HG03354 (cell line): Measurements from ENCODE around the gene ERBB4.

Experiments
- ATAC-seq: cut with Tn5 transposase; IDR thresholded peaks from one replicate; pipeline ENCODE4 v1.9.1; 2021; ENCODE audit warnings: mild to moderate bottlenecking; ENCODE audit not compliant: unreplicated experiment, poor library complexity, severe bottlenecking

The ERBB4 gene

DNA sequence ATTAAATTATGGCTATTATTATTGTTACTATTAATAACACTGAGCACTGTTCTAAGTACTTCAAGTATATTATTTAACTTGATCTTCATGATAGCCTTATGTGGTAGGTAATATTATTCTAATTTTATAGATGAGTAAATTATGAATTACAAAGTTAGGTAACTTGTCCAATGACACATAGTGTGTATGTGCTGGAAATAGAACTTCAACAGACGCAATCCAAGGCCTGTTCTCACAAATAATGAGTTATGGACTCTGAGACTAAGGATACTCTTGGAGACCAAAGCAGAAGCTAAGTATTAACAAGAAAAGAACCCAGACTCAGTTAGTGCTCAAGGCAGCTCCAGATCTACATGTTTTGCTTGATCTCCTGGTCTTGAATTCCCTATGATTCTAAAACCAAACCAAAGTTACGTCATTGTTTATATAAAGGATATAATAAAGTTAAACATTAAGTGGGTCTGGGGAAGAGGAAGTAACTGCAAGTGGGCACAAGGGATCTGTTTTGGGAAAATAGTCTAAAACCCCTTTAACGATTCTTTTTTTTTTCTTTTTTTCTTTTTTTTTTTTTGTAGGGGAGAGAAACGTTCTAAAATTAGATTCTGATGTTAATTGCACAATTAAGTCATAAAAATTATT is 211.3 kb downstream of the ERBB4 start:
- ATAC-seq = no peak

DNA sequence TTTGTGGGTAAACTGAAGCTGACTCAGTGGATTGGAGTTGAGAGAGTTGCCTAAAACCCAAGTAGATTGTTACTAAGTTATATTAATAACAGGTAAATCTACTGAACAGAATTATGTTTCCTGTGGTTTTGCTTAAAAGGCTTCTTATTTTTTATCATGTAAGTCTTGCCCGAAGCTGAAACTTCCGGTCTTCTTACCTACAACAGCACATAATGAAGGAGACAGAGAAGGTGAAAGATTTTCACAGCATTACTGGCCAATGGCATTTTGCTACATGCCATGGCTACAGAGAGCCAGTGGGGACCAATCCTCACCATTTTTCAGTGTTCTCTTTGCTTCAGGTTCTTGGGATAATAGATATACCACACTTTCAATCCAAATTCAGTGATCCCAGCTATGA is 220.0 kb downstream of the ERBB4 start:
- no peak for ATAC-seq

DNA sequence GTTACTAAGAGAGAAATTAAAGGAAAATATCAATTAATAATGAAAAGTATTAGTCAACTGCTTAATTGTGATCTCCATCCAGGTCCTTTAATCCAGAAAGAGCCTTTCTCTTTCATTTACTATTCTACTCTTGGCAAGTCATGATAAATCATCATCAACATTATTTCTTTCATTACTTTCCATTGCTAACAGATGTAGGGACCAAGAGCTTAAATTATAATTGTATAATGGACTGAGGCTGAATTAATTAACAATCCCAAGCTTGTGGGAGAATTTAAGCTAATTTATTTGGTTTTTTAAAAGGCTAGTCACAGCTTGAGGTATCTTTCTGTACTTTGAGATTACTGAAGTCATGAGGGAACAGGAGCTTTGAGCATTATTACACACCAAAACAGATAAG is 223.9 kb downstream of the ERBB4 start:
- no peak for ATAC-seq

DNA sequence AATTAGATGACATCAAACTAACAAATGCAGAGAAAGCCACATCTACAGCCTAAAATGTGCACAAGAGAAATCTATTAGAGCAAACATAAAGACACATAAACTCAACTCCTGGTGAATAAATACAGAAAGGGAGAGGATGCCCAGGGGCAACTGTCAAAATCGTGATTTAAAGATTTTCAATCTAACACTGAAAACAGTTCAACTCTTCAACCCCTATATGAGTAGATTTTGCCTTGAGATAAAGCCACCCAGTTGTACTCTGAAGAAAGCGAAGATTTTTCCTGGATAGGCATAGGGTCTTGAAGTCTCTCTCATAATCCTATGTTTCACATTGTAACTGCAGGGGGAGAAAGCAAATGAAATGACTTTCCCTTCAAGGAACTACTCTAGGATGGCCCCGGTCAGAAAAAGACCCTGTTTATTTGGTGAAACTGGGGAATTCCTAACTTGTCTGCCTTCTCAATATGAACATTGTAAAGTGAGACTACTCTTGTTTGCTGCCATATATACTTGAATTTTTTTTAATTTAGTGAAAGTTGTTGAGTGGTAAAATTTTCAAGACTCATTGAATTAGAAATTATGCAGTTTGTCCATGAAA is 226.7 kb downstream of the ERBB4 start:
- no peak for ATAC-seq

DNA sequence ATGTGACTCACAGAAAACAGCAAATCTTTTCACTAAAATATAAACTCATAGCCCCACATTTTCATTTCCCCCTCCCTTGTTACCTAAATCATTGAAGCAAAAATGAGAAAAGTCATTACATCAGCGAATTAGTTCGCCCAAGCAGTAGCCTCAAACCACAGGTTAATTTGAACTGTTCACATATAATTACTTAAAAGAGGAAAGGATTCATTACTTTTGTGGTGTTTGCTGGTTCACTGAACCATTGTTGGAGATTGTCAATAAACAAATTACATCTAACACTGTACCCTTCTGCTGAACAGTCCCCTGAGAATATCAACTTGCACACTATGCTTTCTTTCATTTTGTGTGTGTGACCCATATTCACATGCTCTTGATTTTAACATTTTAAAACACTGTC is 238.7 kb downstream of the ERBB4 start:
- no peak for ATAC-seq

DNA sequence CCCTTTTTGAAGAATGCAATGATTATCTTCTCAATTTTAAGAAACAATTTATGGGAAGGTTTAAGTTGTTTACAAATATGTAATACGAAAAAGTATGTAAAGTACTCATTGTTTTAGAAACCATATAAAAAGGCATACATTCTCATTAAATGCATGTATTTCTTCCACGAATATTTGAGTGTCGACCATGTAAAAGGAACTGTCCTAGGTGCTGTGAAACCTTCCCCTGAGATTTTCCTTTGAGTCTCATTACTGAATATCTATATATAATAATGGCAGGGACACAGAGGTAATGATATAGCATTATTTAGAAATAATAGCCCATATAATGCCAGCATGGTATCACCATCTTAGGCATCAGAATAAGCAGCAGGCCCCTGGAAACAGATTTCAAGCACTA is 239.3 kb downstream of the ERBB4 start:
- ATAC-seq = no peak

DNA sequence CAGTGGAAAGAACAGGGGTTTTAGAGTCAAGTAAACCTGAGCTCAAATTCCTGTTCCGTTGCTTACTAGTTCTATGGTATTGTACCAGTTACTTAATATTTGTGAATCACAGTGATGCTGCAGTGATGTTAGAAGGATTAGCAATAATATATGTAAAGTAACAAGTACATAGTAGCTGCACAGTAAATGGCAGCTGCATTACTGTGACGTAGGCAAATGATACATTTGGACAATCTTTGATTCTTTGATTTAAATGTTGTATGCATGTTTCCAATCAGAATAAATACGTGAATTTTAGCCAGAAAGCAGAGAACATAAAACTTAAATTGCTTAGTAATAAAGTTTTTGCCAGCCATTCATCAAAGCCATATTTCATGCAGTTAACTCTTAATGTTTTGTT is 243.0 kb downstream of the ERBB4 start:
- ATAC-seq = no peak

DNA sequence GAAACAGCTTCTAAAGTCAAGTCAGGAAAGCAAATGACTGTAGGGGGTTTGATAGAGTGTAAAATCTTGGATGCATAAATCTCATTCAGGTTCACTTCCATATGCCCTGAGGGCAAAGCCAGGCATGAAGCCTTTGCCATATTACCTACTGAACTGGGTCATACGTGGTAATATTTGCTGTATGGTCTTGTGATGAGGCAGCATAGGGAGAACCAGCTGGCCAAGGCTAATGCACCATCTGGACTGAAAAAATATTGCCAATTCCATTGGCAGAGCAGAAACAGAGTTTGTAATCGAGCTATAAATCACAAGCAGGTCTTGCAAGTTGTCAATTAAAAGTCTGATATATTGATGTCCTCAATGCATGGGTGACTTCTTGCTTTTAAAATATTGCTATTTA is 243.8 kb downstream of the ERBB4 start:
- ATAC-seq = no peak

DNA sequence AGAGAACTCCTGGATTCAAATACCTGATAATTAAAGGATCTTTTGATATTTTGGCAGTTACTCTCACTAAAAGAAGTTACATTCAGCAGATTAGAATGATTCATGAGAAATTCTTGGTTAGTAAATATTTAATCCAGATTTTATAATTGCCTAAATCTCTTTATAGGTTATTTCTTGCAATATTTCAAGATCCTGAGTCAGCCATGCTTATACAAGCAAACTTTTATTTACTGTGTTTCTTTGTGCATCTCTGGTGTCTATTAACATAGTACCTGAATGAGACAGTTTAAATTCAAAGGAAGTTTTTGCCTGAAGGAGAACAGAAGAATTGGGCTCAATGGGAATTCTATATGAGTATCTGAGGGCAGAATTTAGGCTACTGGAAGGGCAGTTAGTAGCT is 249.3 kb downstream of the ERBB4 start:
- no peak for ATAC-seq

DNA sequence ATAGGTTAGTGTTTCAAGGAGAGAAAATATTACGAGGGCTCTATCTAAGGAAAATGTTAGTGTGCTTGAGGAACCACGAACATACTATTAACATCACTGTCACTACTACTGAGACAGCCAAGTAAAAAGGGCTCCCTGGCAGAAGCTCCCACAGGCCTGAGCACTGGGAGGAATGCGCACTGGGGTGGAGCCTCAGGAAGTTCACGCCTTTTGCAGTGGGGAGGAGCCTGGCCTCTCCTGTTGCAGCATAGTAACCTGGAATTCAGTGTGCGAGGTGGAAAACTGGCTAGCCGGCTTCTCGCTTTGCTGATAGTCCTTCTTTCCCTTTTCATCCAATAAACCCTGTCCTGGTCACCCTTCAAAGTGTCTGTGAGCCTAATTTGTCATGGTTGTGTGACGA is 250.3 kb downstream of the ERBB4 start:
- no peak for ATAC-seq

DNA sequence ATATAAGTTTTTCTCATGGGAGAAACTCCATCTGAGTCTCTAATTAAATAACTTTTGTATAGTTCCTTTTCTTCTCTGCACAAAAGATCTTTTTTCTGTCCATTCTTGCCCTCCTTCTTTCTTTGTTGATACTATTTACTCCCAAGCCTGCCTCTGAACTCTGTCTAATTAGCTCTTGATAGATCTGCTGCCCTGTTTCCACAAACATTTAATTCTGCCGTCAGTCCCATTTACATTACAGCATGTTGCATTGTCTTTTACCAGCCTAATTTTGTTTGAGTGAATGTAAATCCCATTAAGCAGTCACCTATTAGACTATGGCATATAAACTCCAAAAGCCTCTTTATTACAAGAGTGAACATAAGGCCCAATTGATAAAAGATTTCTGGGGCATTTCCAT is 254.4 kb downstream of the ERBB4 start:
- ATAC-seq = no peak

DNA sequence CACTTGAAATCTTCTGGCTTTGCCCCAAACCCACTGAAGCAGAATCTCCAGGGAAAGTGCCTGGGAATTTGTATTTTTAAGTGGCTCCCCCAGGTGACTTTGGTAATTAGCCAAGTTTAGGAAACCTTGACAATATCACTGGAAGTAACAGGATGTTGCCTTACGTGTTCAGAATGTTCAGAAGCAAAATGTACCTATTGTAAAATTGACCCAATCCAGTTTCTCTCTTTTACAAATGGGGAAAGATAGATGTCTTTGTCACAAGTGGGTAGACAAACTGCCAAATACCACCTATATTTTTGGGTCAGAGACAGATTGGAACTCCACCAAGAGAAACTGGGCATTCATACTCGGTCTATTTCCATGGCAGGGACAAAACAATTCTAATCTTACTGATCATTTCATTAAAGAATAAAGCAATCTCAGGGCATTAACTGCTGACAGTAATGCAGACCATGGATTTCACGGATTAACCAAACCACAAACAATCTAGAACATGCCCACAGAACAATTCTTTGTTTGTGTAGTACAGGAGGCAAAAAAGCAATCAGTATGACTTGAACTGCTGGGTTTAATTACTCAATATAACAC is 255.8 kb downstream of the ERBB4 start:
- ATAC-seq = no peak

DNA sequence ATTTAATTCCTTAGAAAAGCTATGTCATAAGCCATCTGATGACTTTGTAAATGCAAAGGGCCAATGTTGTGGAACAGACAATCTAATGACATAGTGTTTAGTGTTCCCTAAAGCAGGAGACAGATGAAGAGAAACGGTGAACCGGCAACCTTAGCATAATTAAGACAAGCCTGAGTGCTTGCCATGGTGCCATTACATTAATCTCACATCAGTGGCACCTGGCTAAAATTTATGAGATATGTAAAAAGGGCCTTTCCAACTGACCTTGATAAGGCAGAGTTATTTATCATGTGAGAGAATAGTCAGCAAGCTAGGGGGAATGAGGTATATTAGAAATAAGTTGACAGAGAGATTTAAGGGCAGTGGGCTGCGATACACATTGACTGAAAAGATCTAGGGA is 261.8 kb downstream of the ERBB4 start:
- ATAC-seq = no peak

DNA sequence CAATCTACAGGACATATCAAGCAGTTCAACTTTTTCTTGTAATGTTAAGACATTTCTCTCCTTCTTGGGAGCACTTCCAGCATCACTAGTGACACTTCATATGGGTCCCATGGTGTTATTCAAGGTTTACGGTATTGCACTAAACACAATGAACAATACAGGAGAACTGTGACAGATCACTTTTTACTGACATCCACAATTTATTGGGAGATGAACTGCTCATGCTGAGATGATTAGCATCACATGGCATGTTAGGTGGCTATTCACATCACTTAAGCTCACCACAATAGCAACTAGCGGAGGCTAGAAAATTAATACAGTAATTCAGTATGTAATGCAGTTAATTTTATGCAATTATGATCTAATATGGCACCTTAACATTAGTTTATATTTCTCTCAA is 264.4 kb downstream of the ERBB4 start:
- ATAC-seq = no peak

DNA sequence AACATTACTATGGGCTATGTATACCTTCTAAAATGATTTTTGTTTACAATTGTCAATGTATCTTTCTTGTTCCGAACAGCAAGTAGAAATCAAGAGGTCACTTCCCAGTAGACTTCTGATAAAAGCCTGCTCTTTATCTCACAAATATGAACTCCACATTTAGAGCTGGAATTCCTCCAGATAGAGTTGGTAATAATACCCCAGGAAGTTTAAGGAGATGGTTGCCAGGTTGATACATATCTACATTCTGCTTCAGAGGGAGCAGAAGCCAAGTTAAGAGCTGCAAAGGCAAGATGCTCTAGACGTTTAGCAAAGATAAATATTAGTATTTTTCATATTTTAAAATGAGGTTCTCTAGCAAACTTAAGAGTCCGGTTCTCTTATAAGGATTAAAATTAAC is 267.0 kb downstream of the ERBB4 start:
- no peak for ATAC-seq

DNA sequence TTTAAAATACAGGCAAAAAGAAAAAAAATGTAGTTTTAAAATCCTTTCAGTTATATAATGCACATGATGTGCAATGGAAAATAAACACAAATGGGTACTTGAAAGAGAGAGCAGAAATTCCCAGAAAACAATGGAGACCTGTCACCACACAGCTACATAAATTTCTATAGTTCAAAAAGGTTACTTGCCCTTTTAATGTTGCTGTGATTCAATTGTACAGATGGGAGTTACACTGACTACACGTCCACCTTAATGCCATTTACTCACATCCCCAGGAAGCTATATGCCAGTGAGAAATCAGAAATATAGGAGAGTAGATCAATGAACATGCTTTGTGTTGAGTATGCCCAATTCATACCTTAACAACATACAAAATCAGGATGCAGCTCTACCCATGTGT is 269.6 kb downstream of the ERBB4 start:
- no peak for ATAC-seq

DNA sequence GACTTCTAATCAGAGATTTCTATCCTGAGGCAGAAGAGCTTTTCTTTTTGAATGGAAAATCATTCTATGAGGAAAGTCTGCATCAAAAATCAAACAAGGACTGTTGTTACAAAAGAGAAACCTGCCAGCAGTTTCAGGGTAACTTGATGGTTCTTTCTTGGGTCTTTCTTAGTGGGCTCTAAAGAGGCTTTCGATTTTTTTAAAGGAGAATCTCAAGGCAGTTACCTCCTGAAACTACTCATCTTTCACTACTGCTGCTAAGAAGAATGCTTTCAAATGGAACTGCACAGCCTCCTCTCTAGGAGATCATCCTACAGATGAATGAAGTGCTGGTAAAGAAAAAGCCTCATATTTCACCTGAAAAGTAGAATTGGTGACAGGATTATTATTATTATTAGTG is 272.3 kb downstream of the ERBB4 start:
- no peak for ATAC-seq

DNA sequence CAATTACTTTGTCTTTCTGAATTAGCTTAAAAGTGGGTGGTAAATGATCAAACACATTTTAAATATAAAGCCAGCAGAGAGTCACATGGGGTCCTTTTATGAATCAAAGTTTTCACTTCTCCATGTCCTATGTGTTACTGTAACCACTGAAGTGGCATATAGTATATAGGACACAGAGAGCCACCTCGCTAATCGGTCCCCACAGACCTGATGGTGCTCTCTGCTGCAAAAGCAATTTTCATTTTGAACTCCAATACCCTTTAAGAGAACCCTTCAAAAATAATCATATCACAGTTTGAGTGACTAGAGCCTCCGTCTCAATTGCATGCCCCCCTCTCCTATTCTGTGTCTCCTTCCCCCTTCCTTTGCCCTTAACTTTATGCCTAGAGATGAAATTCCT is 272.8 kb downstream of the ERBB4 start:
- no peak for ATAC-seq

DNA sequence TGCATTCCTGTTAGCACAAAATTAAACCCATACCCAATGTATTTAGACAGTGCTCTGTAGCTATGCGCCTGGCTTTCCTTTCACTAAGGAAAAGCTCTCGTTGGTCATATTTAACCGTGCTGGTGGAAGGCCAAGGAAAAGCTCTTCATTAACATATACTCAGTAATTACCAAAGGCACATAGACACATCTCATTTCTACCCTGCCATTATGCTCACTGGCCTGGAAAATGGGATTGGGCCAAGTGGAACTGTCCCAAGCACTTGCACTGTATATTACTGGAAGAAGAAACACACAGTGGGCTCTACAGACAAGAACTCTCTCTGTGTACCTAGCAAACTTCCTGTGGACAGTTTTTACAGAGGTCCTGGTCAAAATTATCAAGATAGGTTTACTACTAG is 274.4 kb downstream of the ERBB4 start:
- ATAC-seq = no peak

DNA sequence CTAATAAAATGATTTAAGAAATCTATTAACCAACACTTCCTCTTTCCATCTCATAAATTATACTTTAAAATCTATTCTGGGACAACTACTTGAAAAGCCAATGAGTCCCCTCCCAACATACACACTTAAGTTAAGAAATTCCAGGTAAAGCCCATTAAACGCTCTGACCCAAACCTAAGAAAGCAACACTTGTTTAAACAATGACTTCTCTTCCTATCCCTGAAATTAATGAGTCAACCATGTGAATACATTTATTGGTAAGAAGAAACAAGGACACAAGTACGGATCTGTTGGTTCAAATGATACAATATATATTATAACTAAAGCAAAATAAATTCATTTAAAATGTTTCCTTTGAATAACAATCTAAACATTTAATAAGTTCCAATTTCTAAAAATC is 279.4 kb downstream of the ERBB4 start:
- no peak for ATAC-seq

DNA sequence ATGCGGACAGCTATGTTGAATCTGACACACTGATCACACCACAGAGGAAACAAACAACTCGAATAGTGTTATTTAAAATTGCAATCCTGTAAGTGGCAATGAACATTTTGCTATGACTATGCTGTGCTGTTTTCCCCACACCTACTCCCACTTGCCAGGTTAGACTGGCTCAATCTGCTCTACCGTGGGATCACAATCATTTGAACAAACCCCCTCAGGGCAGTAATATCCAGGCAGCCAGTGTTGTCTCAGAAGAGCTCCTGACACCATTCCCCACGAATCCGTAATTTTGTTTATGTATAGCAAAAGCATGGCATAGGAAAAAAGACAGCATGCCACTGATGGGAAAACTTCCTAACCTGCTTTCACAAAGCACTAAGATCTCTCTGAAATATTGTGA is 284.3 kb downstream of the ERBB4 start:
- ATAC-seq = no peak

DNA sequence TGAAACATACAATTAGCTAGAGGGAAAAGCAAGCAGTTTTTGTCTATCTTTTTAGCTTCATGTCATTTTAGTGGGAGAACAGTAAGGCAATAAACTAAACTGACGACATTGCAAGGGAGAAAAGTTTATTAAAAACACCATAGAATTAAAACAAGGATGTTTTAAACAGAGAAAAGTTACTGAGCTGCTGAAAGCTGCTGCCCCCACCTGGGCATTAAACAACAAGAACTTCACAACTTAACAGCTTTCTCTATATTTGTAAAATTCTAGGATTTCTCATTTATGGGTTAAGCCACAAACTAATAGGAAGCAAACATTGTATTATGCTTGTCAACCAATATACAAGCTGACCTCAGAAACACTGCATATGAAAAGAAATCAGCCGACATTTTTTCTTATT is 289.2 kb downstream of the ERBB4 start:
- no peak for ATAC-seq
